Stimulated activated memory B cell treated with anti-CD40 and anti-IgM and Interleukin-4, amounts not matched to agents 10 μg/mL and 1 μg/mL and 100 μg/mL, for 72 hours (primary cell): Measurements from ENCODE around the gene AQP6.

Source experiments
- ATAC-seq: fragments of 150-1000 bp; cut with Tn5 transposase; 2 replicates; pipeline ENCODE4 v1.10.0; 2021
- H3K27ac Mint-ChIP-seq: one replicate; pipeline ENCODE4 v1.8.0; 2022; ENCODE audit warnings: mild to moderate bottlenecking, mixed read lengths
- H3K27me3 Mint-ChIP-seq: one replicate; pipeline ENCODE4 v1.8.0; 2022; ENCODE audit warnings: mixed read lengths
- H3K36me3 Mint-ChIP-seq: one replicate; pipeline ENCODE4 v1.8.0; 2022; ENCODE audit warnings: mixed read lengths
- H3K4me1 Mint-ChIP-seq: one replicate; pipeline ENCODE4 v1.8.0; 2022; ENCODE audit warnings: mixed read lengths
- H3K4me3 Mint-ChIP-seq: one replicate; pipeline ENCODE4 v1.8.0; 2022; ENCODE audit warnings: mild to moderate bottlenecking, moderate library complexity, mixed read lengths
- H3K9me3 Mint-ChIP-seq: one replicate; pipeline ENCODE4 v1.8.0; 2022; ENCODE audit warnings: mixed read lengths

AQP6 gene

GRCh38 chr12:50016501-50017475 lies 44.0 kb downstream of the AQP6 start:
- no peak overlapping the region for H3K27ac Mint-ChIP-seq
- ATAC-seq, result no peak
- no peaks in the 10 kb centered on the region for H3K9me3 Mint-ChIP-seq
- H3K4me1 Mint-ChIP-seq, result no peaks in the 10 kb centered on the region
- no peaks in the 10 kb centered on the region for H3K27me3 Mint-ChIP-seq
- peaks cover 12% of the 10 kb centered on the region for H3K36me3 Mint-ChIP-seq
- no peak overlapping the region for H3K4me3 Mint-ChIP-seq

- H3K4me1 Mint-ChIP-seq, result no peaks in the 10 kb centered on the region
- H3K4me3 Mint-ChIP-seq, result no peak overlapping the region
- H3K27ac Mint-ChIP-seq, result no peak overlapping the region
- peaks cover 12% of the 10 kb centered on the region for H3K36me3 Mint-ChIP-seq
- no peak for ATAC-seq
- H3K9me3 Mint-ChIP-seq, result no peaks in the 10 kb centered on the region
- no peaks in the 10 kb centered on the region for H3K27me3 Mint-ChIP-seq
Measured at GRCh38 chr12:50017641-50018040, 44.9 kb downstream of the AQP6 start.

GRCh38 chr12:50018154-50018553 lies 45.4 kb downstream of the AQP6 start:
- H3K9me3 Mint-ChIP-seq, result no peaks in the 10 kb centered on the region
- no peaks in the 10 kb centered on the region for H3K4me1 Mint-ChIP-seq
- no peaks in the 10 kb centered on the region for H3K27me3 Mint-ChIP-seq
- no peak for ATAC-seq
- H3K36me3 Mint-ChIP-seq, result peaks cover 12% of the 10 kb centered on the region
- H3K27ac Mint-ChIP-seq, result no peak overlapping the region
- no peak overlapping the region for H3K4me3 Mint-ChIP-seq

GRCh38 chr12:50018968-50019367 lies 46.2 kb downstream of the AQP6 start:
- Mint-ChIP-seq H3K4me3 (no peak overlapping the region), H3K9me3 (no peaks in the 10 kb centered on the region), H3K27me3 (no peaks in the 10 kb centered on the region), H3K27ac (no peak overlapping the region), H3K36me3 (peaks cover 6% of the 10 kb centered on the region), H3K4me1 (peaks cover 2% of the 10 kb centered on the region)
- no peak for ATAC-seq

GRCh38 chr12:50019524-50019923 lies 46.8 kb downstream of the AQP6 start:
- no peaks in the 10 kb centered on the region for H3K9me3 Mint-ChIP-seq
- H3K4me3 Mint-ChIP-seq, result no peak overlapping the region
- ATAC-seq, result no peak
- peaks cover under 1% of the 10 kb centered on the region for H3K36me3 Mint-ChIP-seq
- no peaks in the 10 kb centered on the region for H3K27me3 Mint-ChIP-seq
- H3K4me1 Mint-ChIP-seq, result peaks cover 7% of the 10 kb centered on the region
- no peak overlapping the region for H3K27ac Mint-ChIP-seq

- Mint-ChIP-seq H3K27ac (no peak overlapping the region), H3K4me3 (no peak overlapping the region), H3K4me1 (peaks cover 20% of the 10 kb centered on the region), H3K36me3 (no peaks in the 10 kb centered on the region), H3K27me3 (no peaks in the 10 kb centered on the region), H3K9me3 (peaks cover 3% of the 10 kb centered on the region)
- ATAC-seq, result no peak
Measured at GRCh38 chr12:50021031-50021430, 48.3 kb downstream of the AQP6 start.

- ATAC-seq, result no peak
- H3K4me3 Mint-ChIP-seq, result no peak overlapping the region
- no peaks in the 10 kb centered on the region for H3K27me3 Mint-ChIP-seq
- H3K36me3 Mint-ChIP-seq, result no peaks in the 10 kb centered on the region
- H3K4me1 Mint-ChIP-seq, result peaks cover 20% of the 10 kb centered on the region
- H3K27ac Mint-ChIP-seq, result no peak overlapping the region
- H3K9me3 Mint-ChIP-seq, result peaks cover 3% of the 10 kb centered on the region
Measured at GRCh38 chr12:50022903-50023302, 50.2 kb downstream of the AQP6 start.

GRCh38 chr12:50024227-50024626 lies 51.5 kb downstream of the AQP6 start:
- Mint-ChIP-seq H3K9me3 (peaks cover 3% of the 10 kb centered on the region), H3K27ac (peak overlapping the region; percentile 71), H3K27me3 (no peaks in the 10 kb centered on the region), H3K4me3 (peak overlapping the region; percentile 86), H3K4me1 (peaks cover 20% of the 10 kb centered on the region), H3K36me3 (no peaks in the 10 kb centered on the region)
- no peak for ATAC-seq

GRCh38 chr12:50024805-50025186 lies 52.0 kb downstream of the AQP6 start:
- peaks cover 3% of the 10 kb centered on the region for H3K9me3 Mint-ChIP-seq
- H3K4me3 Mint-ChIP-seq, result peak overlapping the region; percentile 86
- no peaks in the 10 kb centered on the region for H3K27me3 Mint-ChIP-seq
- H3K27ac Mint-ChIP-seq, result peak overlapping the region; percentile 71
- peak; percentile 34 for ATAC-seq
- H3K4me1 Mint-ChIP-seq, result peaks cover 20% of the 10 kb centered on the region
- H3K36me3 Mint-ChIP-seq, result no peaks in the 10 kb centered on the region

GRCh38 chr12:50025187-50026059 lies 52.7 kb downstream of the AQP6 start, which contains the start of gene RACGAP1:
Gene RACGAP1 (minus strand): TSS chr12:50025494. CDS start chr12:50016715, 8,779 bp downstream.
- Mint-ChIP-seq H3K36me3 (no peaks in the 10 kb centered on the region), H3K9me3 (peaks cover 3% of the 10 kb centered on the region), H3K4me1 (peaks cover 20% of the 10 kb centered on the region), H3K27me3 (no peaks in the 10 kb centered on the region), H3K4me3 (peak within 1 kb of the TSS; percentile 86), H3K27ac (peak within 1 kb of the TSS; percentile 71)
- peak; percentile 99 for ATAC-seq

GRCh38 chr12:50026691-50027090 lies 53.9 kb downstream of the AQP6 start:
- H3K27me3 Mint-ChIP-seq, result no peaks in the 10 kb centered on the region
- H3K36me3 Mint-ChIP-seq, result no peaks in the 10 kb centered on the region
- H3K4me1 Mint-ChIP-seq, result peaks cover 20% of the 10 kb centered on the region
- H3K9me3 Mint-ChIP-seq, result peaks cover 3% of the 10 kb centered on the region
- no peak overlapping the region for H3K4me3 Mint-ChIP-seq
- no peak for ATAC-seq
- H3K27ac Mint-ChIP-seq, result no peak overlapping the region
